ENCODE measurements around the gene SLC7A1. TPM values are rescaled to one million over a fixed set of nuclear protein-coding genes. Genes with fewer than 3 reads are reported as not detected.

Gene SLC7A1
- total RNA-seq, 2 experiments from 2014 or later: 62.8 to 68.2 TPM

DNA sequence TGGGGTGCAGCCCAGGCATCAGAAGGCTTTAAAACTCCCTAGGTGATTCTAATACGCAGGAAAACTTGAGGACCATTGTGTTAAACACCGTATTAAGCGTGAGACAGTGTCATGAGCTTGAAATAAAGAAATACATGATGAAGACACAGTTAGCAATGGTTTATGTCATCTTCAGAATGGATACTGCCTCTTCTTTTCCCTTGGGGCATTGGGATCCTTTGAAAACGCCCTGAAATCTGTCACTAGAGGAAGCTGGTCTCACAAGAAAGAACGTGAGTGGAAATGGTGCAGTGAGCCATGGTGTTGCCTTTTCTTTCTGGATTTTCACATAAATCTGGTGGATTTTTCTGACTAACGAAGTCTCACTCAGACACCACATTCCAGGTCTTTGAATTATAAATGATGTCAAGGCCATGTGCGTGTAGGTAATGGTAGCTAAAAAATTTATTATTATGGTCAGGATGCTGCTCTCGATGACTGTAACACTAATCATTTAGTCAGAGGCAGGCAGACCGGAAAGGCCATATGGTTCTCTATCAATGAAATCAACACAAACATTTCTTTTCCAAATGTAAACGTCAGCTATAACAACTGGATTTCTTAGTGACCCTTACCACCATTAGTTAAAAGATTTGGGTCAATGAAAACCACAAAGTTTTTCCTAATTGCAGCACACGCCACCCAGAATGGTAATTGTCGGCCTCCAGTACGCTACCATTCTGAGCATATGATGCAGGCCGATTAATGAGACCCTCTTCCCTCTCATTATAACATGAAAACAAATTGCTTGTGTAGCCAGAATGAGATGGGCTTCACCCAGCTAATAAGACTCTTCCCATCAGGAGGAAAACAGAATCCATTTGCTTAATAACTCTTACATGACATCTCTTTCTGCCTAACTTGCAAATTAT is 105.6 kb downstream of the SLC7A1 start:
- ATAC-seq (ENCODE audit: low read depth) (no peak), DNase-seq (no peak)
- H3K4me1 Mint-ChIP-seq: no peaks in the 10 kb centered on the region
- peaks cover 5% of the 10 kb centered on the region for H3K27me3 Mint-ChIP-seq
- H3K9me3 Mint-ChIP-seq: no peaks in the 10 kb centered on the region
- H3K4me3 Mint-ChIP-seq: no peak overlapping the region
- POLR2A ChIA-PET: no interaction called here
- H3K36me3 Mint-ChIP-seq: no peaks in the 10 kb centered on the region
- no peak overlapping the region for H3K27ac Mint-ChIP-seq

- Mint-ChIP-seq H3K36me3 (no peaks in the 10 kb centered on the region), H3K9me3 (no peaks in the 10 kb centered on the region), H3K4me1 (no peaks in the 10 kb centered on the region), H3K27me3 (peaks cover 2% of the 10 kb centered on the region), H3K4me3 (no peak overlapping the region), H3K27ac (no peak overlapping the region)
- DNase-seq (no peak), ATAC-seq (ENCODE audit: low read depth) (no peak)
- POLR2A ChIA-PET: no interaction called here
Observed at GRCh38 chr13:29487466-29488454, 107.7 kb downstream of the SLC7A1 start.

DNA sequence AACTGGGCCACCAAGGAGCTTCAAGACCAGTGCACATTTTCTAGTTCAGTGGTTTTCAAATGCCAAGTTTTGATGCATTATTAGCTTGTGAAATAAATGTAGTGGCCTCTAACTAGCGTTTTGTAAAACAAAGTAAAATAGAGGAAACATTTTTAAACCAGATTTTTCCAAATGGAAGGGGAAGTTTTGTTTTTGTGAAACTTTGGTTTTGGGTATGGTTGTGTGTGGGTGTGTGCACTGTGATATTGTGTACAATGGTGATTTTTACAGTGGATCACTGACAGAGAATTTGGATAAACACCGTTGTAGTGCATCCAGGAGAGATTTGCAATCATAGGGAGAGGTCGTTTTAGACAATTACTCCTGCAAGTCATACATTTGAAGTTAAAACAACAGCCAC is 108.9 kb downstream of the SLC7A1 start:
- no peaks in the 10 kb centered on the region for H3K9me3 Mint-ChIP-seq
- no peak overlapping the region for H3K4me3 Mint-ChIP-seq
- POLR2A ChIA-PET: no interaction called here
- DNase-seq (no peak), ATAC-seq (ENCODE audit: low read depth) (no peak)
- peaks cover 2% of the 10 kb centered on the region for H3K27me3 Mint-ChIP-seq
- H3K4me1 Mint-ChIP-seq: no peaks in the 10 kb centered on the region
- no peak overlapping the region for H3K27ac Mint-ChIP-seq
- no peaks in the 10 kb centered on the region for H3K36me3 Mint-ChIP-seq

DNA sequence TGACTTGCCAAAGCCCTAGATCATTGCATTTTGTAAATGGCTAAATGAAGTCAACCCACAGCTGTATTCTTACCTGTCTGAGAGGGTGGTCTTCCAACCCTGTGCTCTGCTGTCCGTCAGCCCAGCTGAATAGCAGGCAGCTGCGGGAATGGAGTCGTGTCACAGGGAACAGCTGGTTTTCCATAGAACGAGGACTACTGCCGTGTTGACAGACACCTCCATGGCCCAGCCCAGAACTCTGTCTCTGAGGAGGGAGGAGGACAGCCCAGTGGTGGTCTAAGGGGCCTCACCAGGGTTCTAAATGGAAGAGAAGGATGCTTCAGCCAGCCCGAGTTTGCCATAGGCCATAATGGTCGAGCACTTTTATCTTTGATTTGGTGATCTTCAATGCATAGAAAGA is 110.7 kb downstream of the SLC7A1 start:
- Mint-ChIP-seq H3K9me3 (no peaks in the 10 kb centered on the region), H3K4me1 (no peaks in the 10 kb centered on the region), H3K27ac (no peak overlapping the region), H3K36me3 (no peaks in the 10 kb centered on the region), H3K27me3 (peaks cover 2% of the 10 kb centered on the region), H3K4me3 (no peak overlapping the region)
- no peak for ATAC-seq (ENCODE audit: low read depth)
- POLR2A ChIA-PET: no interaction called here
- no peak for DNase-seq

- H3K4me3 Mint-ChIP-seq: no peak overlapping the region
- DNase-seq (no peak), ATAC-seq (ENCODE audit: low read depth) (no peak)
- H3K27ac Mint-ChIP-seq: no peak overlapping the region
- POLR2A ChIA-PET: no interaction called here
- no peaks in the 10 kb centered on the region for H3K36me3 Mint-ChIP-seq
- no peaks in the 10 kb centered on the region for H3K4me1 Mint-ChIP-seq
- peaks cover 2% of the 10 kb centered on the region for H3K27me3 Mint-ChIP-seq
- no peaks in the 10 kb centered on the region for H3K9me3 Mint-ChIP-seq
Observed at GRCh38 chr13:29484236-29484635, 111.3 kb downstream of the SLC7A1 start.

- no peak overlapping the region for H3K4me3 Mint-ChIP-seq
- H3K9me3 Mint-ChIP-seq: no peaks in the 10 kb centered on the region
- no peak for ATAC-seq (ENCODE audit: low read depth)
- H3K4me1 Mint-ChIP-seq: no peaks in the 10 kb centered on the region
- H3K27ac Mint-ChIP-seq: no peak overlapping the region
- POLR2A ChIA-PET: no interaction called here
- peaks cover 2% of the 10 kb centered on the region for H3K27me3 Mint-ChIP-seq
- H3K36me3 Mint-ChIP-seq: no peaks in the 10 kb centered on the region
- DNase-seq: no peak
Observed at GRCh38 chr13:29483623-29484022, 111.9 kb downstream of the SLC7A1 start.

DNA sequence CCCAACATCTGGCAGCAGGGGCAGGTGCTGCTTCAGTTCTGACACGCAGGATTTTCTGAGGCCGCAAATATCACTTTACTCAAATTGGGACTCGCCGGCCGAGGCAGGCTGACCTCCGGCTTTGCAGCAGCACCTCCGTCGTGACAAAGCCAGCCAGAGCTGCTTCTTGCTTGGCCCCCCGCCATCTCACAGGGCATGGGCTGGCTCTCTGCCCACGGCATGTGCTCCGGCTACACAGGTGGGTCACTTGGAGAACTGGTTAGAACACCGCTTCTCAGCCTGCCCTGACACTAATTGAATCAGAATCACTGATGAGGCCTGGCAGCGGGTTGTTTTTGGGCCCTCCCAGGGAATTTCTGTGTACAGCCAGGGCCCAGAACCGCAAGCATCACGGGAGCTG is 112.3 kb downstream of the SLC7A1 start:
- DNase-seq: no peak
- Mint-ChIP-seq H3K9me3 (no peaks in the 10 kb centered on the region), H3K4me1 (no peaks in the 10 kb centered on the region), H3K4me3 (no peak overlapping the region), H3K27me3 (peaks cover 2% of the 10 kb centered on the region), H3K36me3 (no peaks in the 10 kb centered on the region), H3K27ac (no peak overlapping the region)
- no peak for ATAC-seq (ENCODE audit: low read depth)
- POLR2A ChIA-PET: no interaction called here

DNA sequence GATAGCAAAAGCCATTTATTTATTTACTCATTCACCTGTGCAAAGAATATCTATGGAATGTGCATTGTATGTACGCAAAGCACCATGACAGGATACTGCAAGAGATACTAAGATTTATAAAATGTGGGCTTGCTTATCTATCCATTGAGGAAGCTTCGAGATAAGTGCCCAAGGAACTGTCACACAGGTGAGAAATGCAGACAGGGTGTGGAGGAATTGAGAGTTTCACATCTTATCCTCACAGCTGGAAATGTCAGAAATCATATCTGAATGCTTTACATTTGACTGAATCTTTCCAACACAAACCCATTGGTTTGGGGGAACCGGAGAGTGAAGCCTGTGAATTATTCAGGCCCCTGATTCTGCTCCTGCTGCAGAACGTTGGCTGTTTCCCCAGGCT is 113.0 kb downstream of the SLC7A1 start:
- Mint-ChIP-seq H3K27me3 (peaks cover 4% of the 10 kb centered on the region), H3K4me1 (no peaks in the 10 kb centered on the region), H3K36me3 (no peaks in the 10 kb centered on the region), H3K27ac (no peak overlapping the region), H3K4me3 (no peak overlapping the region), H3K9me3 (no peaks in the 10 kb centered on the region)
- POLR2A ChIA-PET: no interaction called here
- ATAC-seq (ENCODE audit: low read depth) (no peak), DNase-seq (no peak)

GRCh38 chr13:29481603-29482002 is 113.9 kb downstream of the SLC7A1 start:
- Mint-ChIP-seq H3K4me1 (no peaks in the 10 kb centered on the region), H3K27ac (no peak overlapping the region), H3K9me3 (no peaks in the 10 kb centered on the region), H3K36me3 (no peaks in the 10 kb centered on the region), H3K27me3 (peaks cover 4% of the 10 kb centered on the region), H3K4me3 (no peak overlapping the region)
- DNase-seq: no peak
- POLR2A ChIA-PET: no interaction called here
- ATAC-seq (ENCODE audit: low read depth): no peak

- no peak overlapping the region for H3K4me3 Mint-ChIP-seq
- no peaks in the 10 kb centered on the region for H3K9me3 Mint-ChIP-seq
- ATAC-seq (ENCODE audit: low read depth): no peak
- H3K36me3 Mint-ChIP-seq: no peaks in the 10 kb centered on the region
- POLR2A ChIA-PET: no interaction called here
- no peak overlapping the region for H3K27ac Mint-ChIP-seq
- no peaks in the 10 kb centered on the region for H3K4me1 Mint-ChIP-seq
- H3K27me3 Mint-ChIP-seq: peaks cover 4% of the 10 kb centered on the region
- DNase-seq: no peak
Observed at GRCh38 chr13:29480893-29481525, 114.5 kb downstream of the SLC7A1 start.

GRCh38 chr13:29479716-29480492 is 115.6 kb downstream of the SLC7A1 start:
- DNase-seq: no peak
- ATAC-seq (ENCODE audit: low read depth): no peak
- POLR2A ChIA-PET: no interaction called here
- no peak overlapping the region for H3K27ac Mint-ChIP-seq
- H3K4me3 Mint-ChIP-seq: no peak overlapping the region
- peaks cover 2% of the 10 kb centered on the region for H3K27me3 Mint-ChIP-seq
- H3K9me3 Mint-ChIP-seq: no peaks in the 10 kb centered on the region
- no peaks in the 10 kb centered on the region for H3K4me1 Mint-ChIP-seq
- no peaks in the 10 kb centered on the region for H3K36me3 Mint-ChIP-seq

DNA sequence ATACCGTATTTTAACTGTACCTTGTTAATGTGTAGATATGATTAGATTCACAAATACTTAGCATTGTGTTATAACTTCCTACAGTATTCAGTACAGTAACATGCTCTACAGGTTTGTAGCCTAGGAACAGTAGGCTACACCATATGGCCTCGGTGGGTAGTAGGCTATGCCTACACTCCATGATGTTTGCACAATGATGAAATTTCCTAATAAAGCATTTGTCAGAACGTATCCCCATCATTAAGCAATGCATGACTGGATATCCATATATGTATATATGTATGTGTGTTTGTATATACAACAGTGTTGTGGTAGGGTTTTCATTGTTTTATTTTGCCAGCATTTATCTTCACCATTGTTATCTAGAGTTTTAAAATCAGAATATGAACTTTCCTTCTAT is 119.4 kb downstream of the SLC7A1 start:
- ATAC-seq (ENCODE audit: low read depth) (no peak), DNase-seq (no peak)
- POLR2A ChIA-PET: no interaction called here
- peaks cover 4% of the 10 kb centered on the region for H3K27me3 Mint-ChIP-seq
- no peaks in the 10 kb centered on the region for H3K9me3 Mint-ChIP-seq
- no peak overlapping the region for H3K4me3 Mint-ChIP-seq
- H3K27ac Mint-ChIP-seq: no peak overlapping the region
- H3K4me1 Mint-ChIP-seq: peaks cover 2% of the 10 kb centered on the region
- no peaks in the 10 kb centered on the region for H3K36me3 Mint-ChIP-seq

- H3K4me3 Mint-ChIP-seq: no peak overlapping the region
- no peaks in the 10 kb centered on the region for H3K9me3 Mint-ChIP-seq
- no peak overlapping the region for H3K27ac Mint-ChIP-seq
- DNase-seq (no peak), ATAC-seq (ENCODE audit: low read depth) (no peak)
- no peaks in the 10 kb centered on the region for H3K36me3 Mint-ChIP-seq
- peaks cover 2% of the 10 kb centered on the region for H3K4me1 Mint-ChIP-seq
- POLR2A ChIA-PET: no interaction called here
- H3K27me3 Mint-ChIP-seq: peaks cover 4% of the 10 kb centered on the region
Observed at GRCh38 chr13:29474991-29475390, 120.5 kb downstream of the SLC7A1 start.

Measured in activated naive CD8-positive, alpha-beta T cell treated with anti-CD3 and anti-CD28 coated beads, Interleukin-2, amount 10 ng/mL, durations not matched to agents 7 days and 5 days (primary cell).